Jurkat, Clone E6-1 (cell line): ENCODE results near the gene AHCYL2.
"Not testable (repeated sequence)": the region's sequence is repeated elsewhere in the genome, so short reads cannot be mapped to it uniquely, and the experiment has no call there.

ENCODE experiments used
- DNase-seq: peaks from one replicate; pipeline ENCODE4 v3.0.0-alpha.2; 2011; ENCODE audit warnings: low read depth, low spot score
- H3K4me3 ChIP-seq: 2 replicates; pipeline ENCODE4 v1.5.1; 2011; ENCODE audit warnings: mild to moderate bottlenecking, low read length, control low read depth, moderate library complexity

AHCYL2 gene

GRCh38 chr7:129205987-129206785 is 18.6 kb upstream of the AHCYL2 start:
- H3K4me3 ChIP-seq, result no peak overlapping the region
- no peak for DNase-seq

DNA sequence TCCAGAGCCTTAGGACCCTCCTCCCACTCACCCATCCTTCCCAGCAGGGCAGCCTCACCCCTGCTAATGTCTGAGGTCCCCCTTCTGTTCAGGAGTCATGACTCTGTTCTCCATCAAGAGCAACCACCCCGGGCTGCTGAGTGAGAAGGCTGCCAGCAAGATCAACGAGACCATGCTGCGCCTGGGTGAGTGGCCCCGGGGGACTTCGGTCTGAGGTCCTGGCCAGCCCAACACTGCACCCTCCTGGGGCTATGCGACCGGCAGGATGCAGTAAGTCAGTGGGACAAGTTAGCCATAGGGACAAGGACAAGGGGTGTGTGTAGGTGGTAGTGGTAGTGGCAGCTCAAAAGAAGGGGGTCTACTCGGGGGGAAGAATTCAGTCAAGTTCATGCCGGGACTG is 16.2 kb upstream of the AHCYL2 start:
- no peak for DNase-seq

DNA sequence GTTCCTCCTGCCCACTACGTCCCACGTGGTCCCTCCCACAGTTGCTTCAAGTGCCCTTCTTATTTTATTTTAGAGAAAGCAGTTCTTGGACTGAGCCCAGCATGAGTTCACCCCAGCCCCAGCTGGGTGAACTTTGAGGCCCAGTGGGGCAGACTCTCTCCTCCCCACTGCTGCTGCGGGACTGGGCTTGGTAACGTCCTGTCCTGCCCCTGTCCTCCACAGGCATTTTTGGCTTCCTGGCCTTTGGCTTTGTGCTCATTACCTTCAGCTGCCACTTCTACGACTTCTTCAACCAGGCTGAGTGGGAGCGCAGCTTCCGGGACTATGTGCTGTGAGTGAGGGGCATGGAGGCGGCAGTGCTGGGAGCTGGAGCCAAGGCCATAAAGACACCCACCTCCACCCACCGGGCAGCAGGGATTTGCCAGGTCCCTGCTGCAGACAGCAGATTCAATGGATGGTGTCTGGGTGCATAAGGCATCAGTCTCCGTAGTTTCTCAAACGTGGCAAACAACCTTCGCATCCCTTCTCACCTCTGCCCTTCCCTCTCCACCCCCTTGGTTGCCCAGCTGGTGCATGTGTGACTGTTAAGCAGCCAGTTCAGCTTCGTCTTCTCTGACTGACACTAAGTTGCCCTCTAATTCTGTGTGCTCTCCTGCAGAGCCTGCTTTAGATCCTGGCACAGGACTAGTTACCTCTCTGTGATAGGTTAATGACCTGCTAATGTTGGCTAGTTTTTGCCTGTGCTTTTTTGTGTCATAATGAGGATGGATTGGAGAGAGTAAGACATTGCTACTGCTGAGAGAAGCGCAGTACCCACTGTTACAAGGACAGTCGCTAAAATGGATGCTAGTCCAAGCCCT is 15.5 kb upstream of the AHCYL2 start:
- DNase-seq, result no peak
- H3K4me3 ChIP-seq, result no peak overlapping the region

More for the DNA sequence above, 16.2 kb upstream of the AHCYL2 start:
- H3K4me3 ChIP-seq, result no peak overlapping the region

GRCh38 chr7:129210256-129210988 is 14.4 kb upstream of the AHCYL2 start:
- DNase-seq, result no peak
- H3K4me3 ChIP-seq, result no peak overlapping the region

DNA sequence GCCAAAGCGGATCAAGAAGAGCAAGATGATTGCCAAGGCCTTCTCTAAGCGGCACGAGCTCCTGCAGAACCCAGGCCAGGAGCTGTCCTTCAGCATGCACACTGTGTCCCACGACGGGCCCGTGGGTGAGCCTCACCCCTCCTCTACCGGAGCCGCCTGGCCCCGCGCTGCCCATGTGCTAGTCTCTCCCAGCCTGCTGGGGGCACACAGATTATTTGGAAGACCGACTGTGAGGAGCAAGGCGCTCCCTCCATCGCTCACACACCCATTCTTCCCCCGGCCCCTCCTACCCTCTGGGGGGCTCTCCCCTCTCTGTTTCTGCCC is 13.9 kb upstream of the AHCYL2 start:
- no peak for DNase-seq
- no peak overlapping the region for H3K4me3 ChIP-seq

GRCh38 chr7:129212126-129212525 is 12.7 kb upstream of the AHCYL2 start:
- DNase-seq, result no peak
- no peak overlapping the region for H3K4me3 ChIP-seq

DNA sequence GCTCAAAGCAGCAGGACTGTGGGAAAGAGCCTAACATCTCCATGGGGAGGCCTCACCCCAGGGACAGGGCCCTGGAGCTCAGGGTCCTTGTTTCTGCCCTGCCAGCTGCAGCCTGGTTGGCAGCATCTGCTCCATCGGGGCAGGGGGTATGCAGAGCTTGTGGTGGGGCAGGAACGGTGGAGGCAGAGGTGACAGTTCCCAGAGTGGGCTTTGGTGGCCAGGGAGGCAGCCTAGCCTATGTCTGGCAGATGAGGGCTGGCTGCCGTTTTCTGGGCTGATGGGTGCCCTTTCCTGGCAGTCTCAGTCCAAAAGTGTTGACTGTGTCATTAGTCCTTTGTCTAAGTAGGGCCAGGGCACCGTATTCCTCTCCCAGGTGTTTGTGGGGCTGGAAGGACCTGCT is 12.2 kb upstream of the AHCYL2 start:
- no peak overlapping the region for H3K4me3 ChIP-seq
- no peak for DNase-seq

DNA sequence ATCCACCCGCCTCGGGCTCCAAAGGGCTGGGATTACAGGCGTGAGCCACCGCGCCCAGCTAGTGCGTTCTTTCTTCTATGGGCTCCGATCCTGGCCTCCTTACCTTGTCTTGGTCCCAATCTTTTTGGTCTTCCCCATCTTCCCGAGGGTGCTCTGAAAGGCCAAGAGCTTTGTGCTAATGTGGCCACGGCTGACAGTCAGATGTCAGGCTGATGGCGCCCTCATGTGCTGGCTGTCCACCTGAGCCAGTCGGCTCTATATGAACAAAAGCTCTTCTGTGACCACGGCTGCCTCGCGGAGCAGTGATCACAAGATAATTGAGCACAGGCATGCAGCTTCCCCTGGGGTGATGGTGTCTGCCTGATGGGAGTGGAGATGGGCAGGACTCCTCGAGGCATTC is 11.0 kb upstream of the AHCYL2 start:
- no peak for DNase-seq
- H3K4me3 ChIP-seq, result no peak overlapping the region

GRCh38 chr7:129215691-129216090 is 9.1 kb upstream of the AHCYL2 start:
- DNase-seq, result not testable (repeated sequence)

DNA sequence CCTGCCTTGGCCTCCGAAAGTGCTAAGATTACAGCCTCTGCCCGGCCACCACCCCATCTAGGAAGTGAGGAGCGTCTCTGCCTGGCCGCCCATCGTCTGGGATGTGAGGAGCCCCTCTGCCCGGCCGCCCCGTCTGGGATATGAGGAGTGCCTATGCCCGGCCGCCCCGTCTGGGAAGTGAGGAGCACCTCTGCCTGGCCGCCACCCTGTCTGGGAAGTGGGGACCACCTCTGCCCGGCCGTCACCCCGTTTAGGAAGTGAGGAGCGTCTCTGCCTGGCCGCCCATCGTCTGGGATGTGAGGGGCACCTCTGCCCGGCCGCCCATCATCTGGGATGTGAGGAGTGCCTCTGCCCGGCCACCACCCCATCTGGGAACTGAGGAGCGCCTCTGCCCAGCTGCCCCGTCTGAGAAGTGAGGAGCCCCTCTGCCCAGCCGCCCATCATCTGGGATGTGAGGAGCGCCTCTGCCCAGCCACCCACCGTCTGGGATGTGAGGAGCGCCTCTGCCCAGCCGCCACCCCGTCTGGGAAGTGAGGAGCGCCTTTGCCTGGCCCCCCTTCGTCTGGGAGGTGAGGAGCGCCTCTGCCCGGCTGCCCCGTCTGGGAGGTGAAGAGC is 8.6 kb upstream of the AHCYL2 start:
- not testable (repeated sequence) for H3K4me3 ChIP-seq, DNase-seq

More at GRCh38 chr7:129215691-129216090, 9.1 kb upstream of the AHCYL2 start:
- not testable (repeated sequence) for H3K4me3 ChIP-seq

- H3K4me3 ChIP-seq, DNase-seq: not testable (repeated sequence)
These were observed 7.9 kb upstream of the AHCYL2 start for GRCh38 chr7:129216821-129217416.

DNA sequence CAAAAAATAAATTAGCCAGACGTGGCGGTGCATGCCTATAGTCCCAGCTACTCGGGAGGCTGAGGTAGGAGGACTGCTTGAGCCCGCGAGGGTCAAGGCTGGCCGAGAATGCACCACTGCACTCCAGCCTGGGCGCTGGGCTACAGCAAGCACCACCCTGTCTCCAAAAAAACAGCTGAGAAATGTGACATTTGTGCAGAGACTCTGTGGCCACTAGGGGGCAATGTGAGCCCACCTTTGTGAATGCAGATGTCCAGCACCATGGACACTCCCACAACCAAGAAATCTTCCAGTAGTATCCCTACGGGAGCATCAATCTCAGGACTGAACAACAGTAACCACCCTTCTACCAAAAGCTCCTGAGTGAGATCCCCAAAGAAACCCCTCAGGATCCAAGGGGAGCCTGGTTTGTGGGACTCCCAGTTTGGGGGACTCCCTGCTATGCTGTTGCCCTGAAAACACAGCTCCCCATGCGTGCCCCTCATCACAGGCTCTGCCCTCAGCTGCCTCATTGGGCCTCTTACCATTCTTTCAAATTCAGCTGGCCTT is 6.2 kb upstream of the AHCYL2 start:
- DNase-seq, result peak; percentile 61

DNA sequence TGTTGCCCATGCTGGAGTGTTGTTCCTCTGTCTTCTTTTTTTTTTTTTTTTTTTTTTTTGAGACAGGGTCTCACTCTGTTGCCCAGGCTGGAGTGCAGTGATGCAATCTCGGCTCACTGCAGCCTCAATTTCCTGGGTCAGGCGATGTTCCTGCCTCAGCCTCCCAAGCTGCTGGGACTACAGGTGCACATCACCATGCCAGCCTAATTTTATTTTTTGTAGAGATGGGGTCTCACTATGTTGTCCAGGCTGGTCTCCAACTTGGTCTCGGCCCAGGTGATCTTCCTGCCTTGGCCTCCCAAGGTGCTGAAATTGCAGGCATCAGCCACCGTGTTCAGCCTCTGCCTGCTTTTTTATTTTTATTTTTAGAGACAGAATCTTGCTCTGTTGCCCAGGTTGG is 5.7 kb upstream of the AHCYL2 start:
- not testable (repeated sequence) for H3K4me3 ChIP-seq, DNase-seq

More for the DNA sequence above, 6.2 kb upstream of the AHCYL2 start:
- H3K4me3 ChIP-seq, result no peak overlapping the region

GRCh38 chr7:129222064-129222463 is 2.8 kb upstream of the AHCYL2 start:
- peak overlapping the region; percentile 24 for H3K4me3 ChIP-seq
- peak; percentile 77 for DNase-seq

DNA sequence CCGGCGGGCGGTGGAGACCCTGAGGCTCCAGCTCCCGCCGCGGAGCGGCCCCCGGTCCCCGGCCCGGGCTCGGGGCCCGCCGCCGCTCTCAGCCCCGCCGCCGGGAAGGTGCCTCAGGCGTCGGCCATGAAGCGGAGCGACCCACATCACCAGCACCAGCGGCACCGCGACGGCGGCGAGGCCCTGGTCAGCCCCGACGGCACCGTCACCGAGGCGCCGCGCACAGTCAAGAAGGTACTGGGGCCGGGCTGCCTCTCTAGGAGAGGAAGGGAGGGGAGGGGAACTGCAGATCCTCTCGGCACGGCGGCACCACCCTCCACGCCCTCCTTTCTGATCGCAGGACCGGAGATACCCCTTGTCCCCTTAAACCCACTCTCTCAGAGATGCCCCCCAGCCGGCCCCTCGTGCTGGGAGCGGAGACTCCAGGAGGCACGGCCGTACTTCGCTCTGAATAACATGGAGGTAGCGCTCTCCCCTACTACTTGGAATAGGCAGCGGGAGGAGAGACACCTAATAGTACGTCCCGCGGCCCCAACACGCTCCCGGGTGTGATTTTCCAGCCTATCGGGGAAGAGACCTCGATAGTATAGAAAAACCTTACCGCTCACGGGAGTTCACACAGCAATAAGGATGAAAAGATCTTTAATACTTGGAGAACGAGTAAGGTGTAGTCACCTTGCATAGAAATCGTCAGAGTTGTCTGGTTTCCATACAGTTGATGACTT is 538 bp downstream of the AHCYL2 start:
- H3K4me3 ChIP-seq, result peak overlapping the region; percentile 78
- DNase-seq, result no peak

GRCh38 chr7:129225931-129226572 is 1.2 kb downstream of the AHCYL2 start:
- no peak for DNase-seq
- H3K4me3 ChIP-seq, result peak overlapping the region; percentile 78
